Osteocyte (in vitro differentiated cells): ENCODE data around the gene MMAB. TPM values are rescaled to one million over a fixed set of nuclear protein-coding genes. Genes with fewer than 3 reads are reported as not detected.

ENCODE experiments used
- DNase-seq: peaks from one replicate; pipeline ENCODE4 v3.0.0; 2021; ENCODE audit warnings: mixed read lengths; ENCODE audit not compliant: unreplicated experiment; ENCODE audit errors: extremely low spot score
- H3K27ac Mint-ChIP-seq: one replicate; pipeline ENCODE4 v1.8.0; 2021; ENCODE audit warnings: mild to moderate bottlenecking, mixed read lengths; ENCODE audit not compliant: unreplicated experiment
- H3K27me3 Mint-ChIP-seq: one replicate; pipeline ENCODE4 v1.8.0; 2021; ENCODE audit warnings: mixed read lengths; ENCODE audit not compliant: unreplicated experiment
- H3K36me3 Mint-ChIP-seq: one replicate; pipeline ENCODE4 v1.8.0; 2021; ENCODE audit warnings: mixed read lengths; ENCODE audit not compliant: unreplicated experiment
- H3K4me1 Mint-ChIP-seq: one replicate; pipeline ENCODE4 v1.8.0; 2021; ENCODE audit warnings: mixed read lengths; ENCODE audit not compliant: unreplicated experiment
- H3K4me3 Mint-ChIP-seq: one replicate; pipeline ENCODE4 v1.8.0; 2021; ENCODE audit warnings: mild to moderate bottlenecking, moderate library complexity, mixed read lengths; ENCODE audit not compliant: unreplicated experiment
- H3K9me3 Mint-ChIP-seq: one replicate; pipeline ENCODE4 v1.8.0; 2021; ENCODE audit warnings: mixed read lengths; ENCODE audit not compliant: unreplicated experiment
- CTCF ChIP-seq: fragments of 200-600 bp; sonication (generic); IDR thresholded peaks from 2 replicates; pipeline ENCODE4 v1.5.0; 2021; ENCODE audit warnings: antibody characterized with exemption, mild to moderate bottlenecking, moderate library complexity
- total RNA-seq: library from RNA; stranded (reverse); gene quantifications from 2 replicates; pipeline ENCODE4 v1.2.1, GENCODE V29; 2021

Gene MMAB
- total RNA-seq, 1 donor from 2014 or later: 20.6 TPM

DNA sequence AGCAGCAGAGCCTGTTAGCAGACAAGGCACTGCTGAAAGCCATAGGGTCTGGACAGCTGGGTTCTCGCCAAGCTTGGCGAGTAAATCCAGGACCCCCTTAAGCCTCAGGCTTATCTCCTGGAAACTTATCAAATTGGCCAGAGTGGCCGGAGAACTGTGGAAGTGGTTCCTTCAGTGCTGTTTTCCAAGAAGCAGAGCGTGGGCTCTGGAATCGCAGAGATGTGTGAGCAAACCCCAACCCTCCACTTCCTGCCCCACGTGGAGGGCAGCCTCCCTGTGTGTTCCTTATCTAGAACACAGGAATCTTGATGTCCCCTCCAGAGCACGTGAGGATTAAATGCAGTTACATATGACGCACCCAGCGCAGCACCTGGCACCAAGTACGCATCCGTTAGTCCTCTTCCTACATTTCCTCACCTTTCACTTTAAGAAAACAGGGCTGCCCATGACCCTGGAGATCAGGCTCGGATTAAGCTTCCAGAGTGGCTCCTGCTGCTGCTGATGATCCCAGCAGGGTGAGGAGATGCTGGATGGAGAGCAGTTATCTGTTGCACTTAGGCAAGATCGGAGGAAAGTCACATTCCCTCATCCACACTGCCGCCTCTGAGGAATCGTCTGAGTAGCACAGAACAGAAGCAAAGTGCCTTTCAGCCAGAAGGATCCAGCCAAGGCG is 35.0 kb downstream of the MMAB start:
- Mint-ChIP-seq H3K9me3 (no peaks in the 10 kb centered on the region), H3K4me1 (peaks cover 26% of the 10 kb centered on the region), H3K27me3 (no peaks in the 10 kb centered on the region), H3K4me3 (no peak overlapping the region), H3K36me3 (peaks cover 9% of the 10 kb centered on the region), H3K27ac (no peak overlapping the region)
- no peak for TF ChIP-seq CTCF
- no peak for DNase-seq

DNA sequence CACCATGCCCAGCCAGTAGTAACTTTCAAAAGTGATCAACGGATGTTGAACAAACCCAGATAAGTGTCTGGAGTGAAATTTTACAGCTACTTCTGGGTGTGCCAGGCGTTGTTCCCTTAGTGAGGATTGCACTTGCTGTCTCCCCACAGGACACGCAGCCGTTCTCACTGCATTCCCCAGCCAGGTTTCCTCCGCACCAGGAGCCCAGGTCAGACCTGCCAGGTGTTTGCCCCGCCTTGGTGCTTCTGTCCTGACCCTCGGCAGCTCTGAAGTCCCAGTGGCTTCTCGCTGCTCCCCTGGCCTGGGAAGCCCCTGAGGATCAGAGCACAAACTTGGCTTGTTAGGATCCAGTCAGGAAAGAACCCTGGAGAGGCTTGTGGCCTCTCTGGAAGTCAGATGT is 36.2 kb downstream of the MMAB start:
- H3K4me3 Mint-ChIP-seq: no peak overlapping the region
- DNase-seq: no peak
- peaks cover 13% of the 10 kb centered on the region for H3K36me3 Mint-ChIP-seq
- H3K27ac Mint-ChIP-seq: no peak overlapping the region
- no peaks in the 10 kb centered on the region for H3K27me3 Mint-ChIP-seq
- TF ChIP-seq CTCF: no peak
- peaks cover 26% of the 10 kb centered on the region for H3K4me1 Mint-ChIP-seq
- H3K9me3 Mint-ChIP-seq: no peaks in the 10 kb centered on the region

DNA sequence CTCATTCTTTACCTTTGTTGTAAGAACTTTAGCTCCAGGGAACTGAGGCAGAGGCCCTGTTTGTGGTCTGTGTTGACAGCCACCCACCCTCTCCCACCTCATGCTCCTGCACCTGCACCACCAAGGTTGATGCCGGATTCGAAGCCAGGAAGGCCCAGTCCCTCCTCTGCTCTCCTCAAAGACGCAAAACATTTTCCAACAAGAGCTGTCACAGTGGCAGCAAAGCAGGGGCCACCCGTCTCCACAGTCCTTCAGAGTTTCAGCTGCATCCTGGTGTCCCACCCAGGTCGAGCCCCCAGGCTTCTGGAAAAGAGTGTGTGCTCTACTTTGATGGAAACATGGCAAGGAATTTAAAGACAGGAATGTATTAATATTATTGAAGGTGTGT is 37.4 kb downstream of the MMAB start:
- no peak for DNase-seq
- no peaks in the 10 kb centered on the region for H3K27me3 Mint-ChIP-seq
- peaks cover 19% of the 10 kb centered on the region for H3K4me1 Mint-ChIP-seq
- H3K27ac Mint-ChIP-seq: no peak overlapping the region
- H3K36me3 Mint-ChIP-seq: peaks cover 17% of the 10 kb centered on the region
- H3K4me3 Mint-ChIP-seq: no peak overlapping the region
- no peak for TF ChIP-seq CTCF
- no peaks in the 10 kb centered on the region for H3K9me3 Mint-ChIP-seq

GRCh38 chr12:109535231-109535862 is 38.0 kb downstream of the MMAB start:
- H3K27me3 Mint-ChIP-seq: no peaks in the 10 kb centered on the region
- no peak for DNase-seq
- TF ChIP-seq CTCF: no peak
- H3K4me1 Mint-ChIP-seq: peaks cover 19% of the 10 kb centered on the region
- H3K4me3 Mint-ChIP-seq: no peak overlapping the region
- no peak overlapping the region for H3K27ac Mint-ChIP-seq
- peaks cover 19% of the 10 kb centered on the region for H3K36me3 Mint-ChIP-seq
- H3K9me3 Mint-ChIP-seq: no peaks in the 10 kb centered on the region

DNA sequence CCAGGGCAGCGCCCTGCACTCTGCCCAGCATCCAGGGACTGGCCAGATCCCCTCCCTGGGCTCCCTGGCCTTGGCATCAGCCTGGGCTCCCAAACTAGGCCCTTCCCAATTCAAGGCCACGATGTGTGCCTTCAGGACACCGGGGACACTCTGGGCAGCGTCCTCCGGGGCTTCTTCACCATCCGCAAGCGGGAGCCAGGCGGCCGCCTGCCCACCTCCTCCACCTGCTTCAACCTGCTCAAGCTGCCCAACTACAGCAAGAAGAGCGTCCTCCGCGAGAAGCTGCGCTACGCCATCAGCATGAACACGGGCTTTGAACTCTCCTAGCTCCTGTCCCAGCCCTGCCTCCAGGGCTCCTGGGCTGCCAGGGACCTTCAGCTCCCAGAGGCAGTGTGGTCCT is 38.8 kb downstream of the MMAB start:
- Mint-ChIP-seq H3K4me3 (no peak overlapping the region), H3K27ac (no peak overlapping the region), H3K4me1 (peaks cover 12% of the 10 kb centered on the region), H3K36me3 (peaks cover 27% of the 10 kb centered on the region), H3K9me3 (no peaks in the 10 kb centered on the region), H3K27me3 (no peaks in the 10 kb centered on the region)
- TF ChIP-seq CTCF: no peak
- no peak for DNase-seq
